GM13977 (cell line): Measurements from ENCODE around the gene CNTNAP1.
"Not testable (repeated sequence)": the region's sequence is repeated elsewhere in the genome, so short reads cannot be mapped to it uniquely, and the experiment has no call there.

Source experiments
- DNase-seq: peaks from one replicate; pipeline ENCODE4 v3.0.0; 2012; ENCODE audit warnings: low spot score
- in situ Hi-C: fragments of 300-500 bp; cut with MboI; formaldehyde crosslinking; loops from one replicate; pipeline ENCODE4 v1.12.0; 2022; ENCODE audit warnings: low sequenced_read_pairs, low pct_unique_long_range_greater_than_20kb, mixed read lengths, inconsistent platforms; ENCODE audit not compliant: unreplicated experiment
- TF ChIP-seq, protein P1 (sequence below): IDR thresholded peaks from 2 replicates; pipeline ENCODE4 v1.5.1; 2012; ENCODE audit warnings: mild to moderate bottlenecking, control low read depth; ENCODE audit not compliant: insufficient read depth; ENCODE audit errors: extremely low read depth, missing control alignments

CNTNAP1 gene

DNA sequence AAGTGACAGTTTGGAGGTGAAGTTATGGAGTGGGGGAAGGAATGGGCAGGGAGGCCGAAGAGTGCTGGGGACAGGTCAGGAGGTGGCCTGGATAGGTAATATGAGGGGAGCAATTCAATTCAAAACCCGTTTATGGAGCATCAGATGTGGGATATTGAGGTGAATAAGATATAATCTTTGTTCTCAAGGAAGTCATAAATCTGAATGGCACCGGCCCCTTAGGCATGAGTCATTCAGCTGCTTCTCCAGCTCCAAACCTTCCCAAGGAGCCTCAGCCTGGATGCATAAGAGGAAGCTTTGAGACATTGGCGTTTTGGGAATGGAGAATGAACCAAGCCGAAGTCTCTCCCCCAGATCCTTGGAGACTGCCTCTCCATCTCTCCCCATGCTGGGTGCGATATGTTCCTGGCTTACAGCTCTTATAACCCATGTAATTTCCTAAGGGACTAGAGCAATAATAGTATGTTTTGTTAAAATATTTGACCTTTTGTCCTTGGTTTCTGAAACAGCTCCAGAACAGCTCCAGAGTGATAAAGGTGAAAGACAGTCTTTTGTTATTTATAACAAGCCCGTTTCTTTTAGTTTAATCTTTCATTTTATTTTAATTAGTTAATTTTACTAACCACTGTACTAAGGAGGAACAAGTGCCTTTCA, 21.5 kb upstream of the CNTNAP1 start:
- TF ChIP-seq, protein P1, sequence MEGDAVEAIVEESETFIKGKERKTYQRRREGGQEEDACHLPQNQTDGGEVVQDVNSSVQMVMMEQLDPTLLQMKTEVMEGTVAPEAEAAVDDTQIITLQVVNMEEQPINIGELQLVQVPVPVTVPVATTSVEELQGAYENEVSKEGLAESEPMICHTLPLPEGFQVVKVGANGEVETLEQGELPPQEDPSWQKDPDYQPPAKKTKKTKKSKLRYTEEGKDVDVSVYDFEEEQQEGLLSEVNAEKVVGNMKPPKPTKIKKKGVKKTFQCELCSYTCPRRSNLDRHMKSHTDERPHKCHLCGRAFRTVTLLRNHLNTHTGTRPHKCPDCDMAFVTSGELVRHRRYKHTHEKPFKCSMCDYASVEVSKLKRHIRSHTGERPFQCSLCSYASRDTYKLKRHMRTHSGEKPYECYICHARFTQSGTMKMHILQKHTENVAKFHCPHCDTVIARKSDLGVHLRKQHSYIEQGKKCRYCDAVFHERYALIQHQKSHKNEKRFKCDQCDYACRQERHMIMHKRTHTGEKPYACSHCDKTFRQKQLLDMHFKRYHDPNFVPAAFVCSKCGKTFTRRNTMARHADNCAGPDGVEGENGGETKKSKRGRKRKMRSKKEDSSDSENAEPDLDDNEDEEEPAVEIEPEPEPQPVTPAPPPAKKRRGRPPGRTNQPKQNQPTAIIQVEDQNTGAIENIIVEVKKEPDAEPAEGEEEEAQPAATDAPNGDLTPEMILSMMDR: no peak
- in situ Hi-C loops: loop anchor here (10.0 kb wide), 1 partner anchor 46 kb away; no protein-coding TSS in a partner anchor
- peak; percentile 9 for DNase-seq

DNA sequence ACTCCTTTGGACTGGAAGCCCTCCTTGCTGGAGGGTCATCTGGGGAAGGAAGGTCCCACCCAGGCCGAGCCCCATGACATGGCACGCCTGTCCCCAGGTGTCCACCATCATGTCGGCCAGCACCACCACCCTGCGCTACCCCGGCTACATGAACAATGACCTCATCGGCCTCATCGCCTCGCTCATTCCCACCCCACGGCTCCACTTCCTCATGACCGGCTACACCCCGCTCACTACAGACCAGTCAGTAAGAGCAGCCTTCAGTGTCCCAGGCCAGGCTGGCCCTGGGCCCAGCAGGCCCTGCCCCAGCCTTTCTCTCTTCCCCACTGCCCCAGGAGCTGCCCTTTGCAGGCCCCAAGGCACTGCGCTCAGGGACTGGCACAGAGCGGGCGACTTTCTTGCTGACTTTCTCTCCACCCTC, 16.7 kb upstream of the CNTNAP1 start:
- TF ChIP-seq, protein P1: no peak
- no peak for DNase-seq
- in situ Hi-C loops: loop anchor here (10.0 kb wide), 1 partner anchor 51 kb away; no protein-coding TSS in a partner anchor

- in situ Hi-C loops: loop anchor here (10.0 kb wide), 1 partner anchor 51 kb away; no protein-coding TSS in a partner anchor
- DNase-seq: not testable (repeated sequence)
Measured at GRCh38 chr17:42666126-42666525, 16.2 kb upstream of the CNTNAP1 start.

DNA sequence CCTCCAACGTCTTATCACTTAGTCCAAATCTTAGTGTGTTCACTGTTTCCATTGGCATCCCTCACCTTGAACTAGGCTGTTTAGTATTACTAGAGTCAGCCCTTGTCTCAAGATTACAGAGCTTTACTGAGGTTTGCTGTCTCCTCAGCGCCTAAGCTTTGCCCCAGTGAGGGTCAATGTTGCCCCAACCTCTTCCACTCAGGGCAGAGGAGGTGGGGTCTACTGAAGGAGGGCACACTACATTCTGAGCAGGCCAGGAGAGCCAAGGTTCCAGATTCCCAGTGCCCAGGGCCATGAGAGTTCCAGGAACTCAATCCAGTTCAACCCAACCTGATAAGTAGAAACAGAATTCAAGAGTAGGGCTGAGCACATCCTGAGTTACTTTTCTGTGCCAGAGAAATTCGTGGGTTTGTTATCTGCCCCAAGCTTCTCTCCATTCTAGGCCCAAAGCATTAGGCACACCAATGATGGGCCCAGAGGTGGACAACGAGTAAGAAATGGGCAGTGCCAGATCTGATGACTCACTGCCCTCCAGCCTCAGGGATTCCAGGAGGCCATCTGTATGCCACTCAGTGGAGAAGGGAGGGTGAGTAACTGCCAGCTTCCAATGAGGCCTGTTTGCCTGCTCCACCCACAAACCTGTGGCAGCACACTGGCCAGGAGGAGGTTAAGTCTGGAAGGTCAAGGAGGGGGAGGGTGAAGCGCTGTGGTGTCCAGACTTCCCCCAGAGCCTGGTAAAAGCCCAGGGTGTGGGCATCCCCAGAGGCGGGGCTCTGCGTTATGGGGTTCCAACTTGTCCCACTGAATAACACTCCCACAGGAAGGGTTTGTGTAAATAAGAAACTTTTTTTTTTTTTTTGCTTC, 15.0 kb upstream of the CNTNAP1 start:
- in situ Hi-C loops: loop anchor here (10.0 kb wide), 1 partner anchor 53 kb away; no protein-coding TSS in a partner anchor
- TF ChIP-seq, protein P1: no peak
- no peak for DNase-seq

- TF ChIP-seq, protein P1: no peak
- in situ Hi-C loops: loop anchor here (10.0 kb wide), 1 partner anchor 55 kb away; no protein-coding TSS in a partner anchor
- DNase-seq: no peak
Measured at GRCh38 chr17:42669705-42669976, 12.7 kb upstream of the CNTNAP1 start.

- in situ Hi-C loops: loop anchor here (10.0 kb wide), 1 partner anchor 55 kb away; no protein-coding TSS in a partner anchor
- peak; percentile 90 for DNase-seq
- TF ChIP-seq, protein P1: peak; percentile 50
Measured at GRCh38 chr17:42669977-42670788, 12.1 kb upstream of the CNTNAP1 start.
